T-helper 2 cell (primary cell): ENCODE measurements around the gene OR5A2.
A peak's percentile ranks its signal among the peaks of the same experiment; 100 is the strongest.
"Not testable (repeated sequence)": the region's sequence is repeated elsewhere in the genome, so short reads cannot be mapped to it uniquely, and the experiment has no call there.

Source experiments
- DNase-seq, 5 experiments: peaks; one replicate each; pipeline versions ENCODE4 v3.0.0 to v3.0.0-alpha.2; 2012 to 2022
- total RNA-seq, 2 donors: gene quantifications; one replicate each; lab custom pipeline; 2026; lab: John Stamatoyannopoulos, UW

The OR5A2 gene, protein sequence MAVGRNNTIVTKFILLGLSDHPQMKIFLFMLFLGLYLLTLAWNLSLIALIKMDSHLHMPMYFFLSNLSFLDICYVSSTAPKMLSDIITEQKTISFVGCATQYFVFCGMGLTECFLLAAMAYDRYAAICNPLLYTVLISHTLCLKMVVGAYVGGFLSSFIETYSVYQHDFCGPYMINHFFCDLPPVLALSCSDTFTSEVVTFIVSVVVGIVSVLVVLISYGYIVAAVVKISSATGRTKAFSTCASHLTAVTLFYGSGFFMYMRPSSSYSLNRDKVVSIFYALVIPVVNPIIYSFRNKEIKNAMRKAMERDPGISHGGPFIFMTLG
- total RNA-seq: 0 reads per million in 2 donors

DNA sequence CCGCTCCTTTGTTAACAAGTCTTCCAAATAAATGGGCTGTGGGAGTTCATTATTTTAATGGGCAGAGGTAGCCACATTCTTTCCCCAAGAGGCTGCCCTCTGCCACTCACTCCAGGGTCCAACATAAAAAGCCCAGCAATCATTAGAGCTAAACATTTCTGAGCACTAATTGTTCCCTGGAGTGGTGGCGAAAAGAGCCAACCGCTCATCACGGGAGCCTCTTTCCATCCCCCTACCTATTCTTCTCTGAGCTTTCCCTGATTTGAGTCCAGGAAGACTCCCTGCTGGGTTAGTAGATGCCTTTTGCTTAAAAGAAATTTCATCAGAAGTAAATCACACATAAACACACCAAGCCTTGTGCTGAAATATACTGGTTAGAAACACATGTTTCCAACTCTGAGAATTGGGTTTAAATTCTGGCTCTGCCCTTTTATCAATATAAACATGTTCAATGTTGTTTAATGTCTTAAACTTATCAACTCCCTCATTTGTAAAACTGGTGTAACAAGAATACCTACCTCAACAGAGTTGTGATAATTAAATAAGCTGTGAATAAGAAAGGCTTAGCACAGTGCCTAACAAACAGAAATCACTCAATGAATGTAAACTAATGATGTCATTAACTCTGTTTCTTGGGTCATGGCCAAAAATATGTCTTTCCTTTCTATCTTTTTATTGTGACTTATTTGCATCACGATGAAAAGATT is at the start of gene OR5A2:
OR5A2 (minus strand) TSS at position 53 of the 707 bp plus-strand sequence. CDS start 3,460 bp downstream, outside the sequence.
- DNase-seq: no peak

DNA sequence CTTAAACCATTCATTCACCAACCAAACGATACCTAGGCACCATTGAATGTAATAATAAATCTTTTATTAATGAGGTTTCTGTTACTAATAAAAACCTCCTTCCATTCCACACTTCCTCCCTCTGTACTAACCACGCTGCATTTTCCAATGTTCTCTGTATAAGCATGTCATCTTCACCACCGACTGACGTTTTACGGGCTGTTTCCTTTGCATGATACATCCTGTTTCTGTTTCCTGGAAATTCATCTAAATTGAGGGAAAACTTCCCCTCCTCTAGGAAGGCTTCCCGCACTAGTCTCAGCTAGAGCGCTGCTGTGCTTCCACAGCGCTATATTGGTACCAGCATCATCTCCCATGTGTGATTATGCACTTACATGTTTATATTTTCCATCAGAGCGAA is 49.0 kb upstream of the OR5A2 start:
- DNase-seq: no peak

DNA sequence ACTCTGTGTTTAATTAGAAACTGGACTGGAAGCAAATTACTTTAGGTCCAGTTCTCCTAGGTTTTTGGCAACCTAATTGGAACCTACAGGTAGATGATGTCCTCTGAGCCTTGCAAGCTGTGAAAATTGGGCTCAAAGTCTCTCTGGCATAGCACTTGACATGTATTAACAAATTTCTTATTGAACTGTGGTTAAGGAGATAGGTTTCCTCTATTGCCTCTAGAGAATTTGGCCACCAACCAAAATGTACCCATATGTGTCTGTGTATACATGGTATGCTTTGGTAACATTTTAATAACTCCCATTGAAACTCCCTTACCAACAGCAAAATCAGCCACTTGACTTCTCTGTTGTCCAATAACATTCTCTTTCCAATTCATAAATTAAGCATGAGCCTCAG is 46.8 kb upstream of the OR5A2 start, which contains the start of gene OR4D10:
OR4D10 (plus strand) TSS at position 301 of the 400 bp plus-strand sequence. CDS start 4,115 bp downstream, outside the sequence.
- DNase-seq: no peak

DNA sequence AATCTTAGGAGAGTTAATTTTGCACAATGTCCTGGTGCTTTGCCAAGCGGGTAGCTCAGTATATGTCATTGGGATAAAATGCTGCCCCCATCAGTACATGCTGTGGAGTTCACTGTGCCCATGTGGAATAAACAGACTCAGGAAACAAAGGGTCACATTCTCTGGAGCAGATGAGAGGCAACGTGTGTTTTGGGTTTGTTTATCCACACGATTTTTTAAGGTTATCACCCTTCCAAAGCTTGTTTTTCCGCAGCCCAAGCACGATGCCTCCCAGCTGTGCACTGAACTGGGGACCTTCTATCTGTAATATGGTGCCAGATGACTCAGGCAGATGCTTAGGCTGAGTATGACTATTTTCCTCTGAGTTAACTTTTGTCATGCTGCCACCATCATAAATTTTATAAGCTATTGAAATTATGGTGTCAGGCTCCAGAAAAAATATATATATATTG is 37.0 kb upstream of the OR5A2 start:
- DNase-seq: no peak

DNA sequence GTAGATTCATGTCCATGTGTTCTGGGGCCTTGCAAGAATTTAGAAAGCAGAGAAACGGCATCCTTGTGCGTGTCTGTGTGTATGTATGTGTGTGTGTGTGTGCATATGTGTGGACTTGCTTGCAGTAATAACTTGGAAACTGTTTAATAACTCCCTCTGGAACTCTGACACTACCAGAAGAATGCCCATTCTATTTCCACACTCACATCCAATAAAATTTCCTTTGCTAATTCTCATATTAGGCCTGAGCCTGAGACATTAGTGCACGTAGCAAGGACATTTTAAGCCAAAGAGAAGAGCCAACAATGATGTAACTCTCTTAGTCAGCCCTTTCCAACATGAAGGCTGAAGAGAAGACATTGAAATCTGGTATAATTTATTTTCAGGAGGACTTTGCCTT is 33.7 kb upstream of the OR5A2 start:
- DNase-seq: no peak

DNA sequence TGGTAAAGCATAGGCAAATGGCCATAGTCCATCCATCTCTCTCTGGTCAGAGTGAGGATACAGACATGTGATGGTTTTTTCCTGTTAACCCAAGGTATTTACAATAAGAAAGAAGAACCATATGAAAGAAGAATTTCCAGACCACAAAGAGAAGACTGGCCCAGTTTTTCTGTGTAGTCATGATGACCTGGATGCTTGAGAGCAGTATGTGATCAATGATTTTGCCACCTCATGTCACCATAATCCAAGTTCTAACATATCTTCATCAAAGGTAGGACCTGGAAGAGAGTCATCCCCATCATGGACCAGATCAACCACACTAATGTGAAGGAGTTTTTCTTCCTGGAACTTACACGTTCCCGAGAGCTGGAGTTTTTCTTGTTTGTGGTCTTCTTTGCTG is 30.4 kb upstream of the OR5A2 start, which contains the start of gene OR4D6:
OR4D6 (plus strand) TSS at position 301 of the 400 bp plus-strand sequence; CDS start at position 301, 0 bp downstream.
- no peak for DNase-seq

DNA sequence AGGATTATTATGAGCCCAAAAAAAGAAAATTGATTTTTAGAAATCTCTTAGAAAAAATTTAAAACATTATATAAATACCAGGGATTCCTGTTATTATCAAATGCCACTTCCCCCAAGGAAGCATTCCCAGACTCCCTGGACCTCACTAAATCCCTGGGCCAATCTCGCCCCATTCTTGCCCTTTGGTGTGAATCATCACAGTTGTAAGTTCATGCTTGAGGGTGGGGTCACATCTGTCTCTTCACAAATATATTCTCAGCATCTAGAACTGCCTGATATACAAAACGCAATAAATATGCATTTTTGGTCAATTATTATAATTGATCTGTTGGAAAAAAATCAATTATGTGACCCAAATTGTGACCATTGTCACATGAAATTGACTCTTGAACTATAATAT is 22.3 kb upstream of the OR5A2 start:
- no peak for DNase-seq

DNA sequence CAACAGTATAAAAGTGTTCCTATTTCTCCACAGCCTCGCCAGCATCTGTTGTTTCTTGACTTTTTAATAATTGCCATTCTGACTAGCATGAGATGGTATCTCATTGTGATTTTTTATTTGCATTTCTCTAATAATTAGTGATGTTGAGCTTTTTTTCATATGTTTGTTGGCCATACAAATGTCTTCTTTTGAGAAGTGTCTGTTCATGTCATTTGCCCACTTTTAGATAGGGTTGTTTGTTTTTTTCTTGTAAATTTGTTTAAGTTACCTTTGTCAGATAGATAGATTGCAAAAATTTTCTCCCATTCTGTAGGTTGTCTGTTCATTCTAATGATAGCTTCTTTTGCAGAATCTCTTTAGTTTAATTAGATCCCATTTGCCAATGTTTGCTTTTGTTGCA is 19.4 kb upstream of the OR5A2 start:
- DNase-seq: not testable (repeated sequence)

DNA sequence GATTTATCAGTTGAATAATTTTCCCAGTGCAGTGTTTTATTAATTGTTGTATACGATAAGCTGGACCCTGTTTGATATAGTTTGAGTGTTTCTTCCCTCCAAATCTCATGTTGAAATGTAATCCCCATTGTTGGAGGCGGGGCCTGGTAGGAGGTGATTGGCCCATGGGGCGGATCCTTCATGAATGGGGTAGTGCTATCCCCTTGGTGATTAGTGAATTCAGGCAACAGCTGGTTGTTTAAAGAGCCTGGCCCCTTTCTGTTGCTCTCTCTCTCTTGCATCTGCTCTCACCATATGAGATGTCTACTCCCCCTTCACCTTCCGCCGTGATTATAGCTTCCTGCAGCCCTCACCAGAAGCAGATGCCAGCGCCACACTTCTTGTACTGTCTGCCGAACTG is 11.6 kb upstream of the OR5A2 start:
- DNase-seq: no peak

DNA sequence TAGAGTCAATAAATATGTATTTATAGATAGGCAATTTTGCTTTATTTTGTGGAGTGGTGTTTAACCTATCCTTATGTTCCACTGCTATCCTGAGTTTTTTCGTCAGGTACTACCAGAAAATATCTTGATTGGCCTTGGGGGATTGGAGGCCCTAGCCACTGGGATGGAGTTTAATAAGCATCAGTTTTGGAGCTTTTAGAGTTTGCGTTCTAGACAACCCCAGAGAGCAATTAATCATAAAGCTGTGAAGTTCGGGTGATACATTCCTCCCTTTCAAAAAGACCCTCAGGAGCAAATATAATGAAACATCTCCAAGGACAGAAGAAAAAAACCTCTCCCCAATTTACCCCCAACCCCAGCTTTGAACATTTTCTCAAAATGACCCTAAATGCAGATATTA is 10.0 kb upstream of the OR5A2 start, which contains the start of gene OR5A1:
OR5A1 (plus strand) TSS at position 301 of the 400 bp plus-strand sequence. CDS start 6,700 bp downstream, outside the sequence.
- DNase-seq: no peak

DNA sequence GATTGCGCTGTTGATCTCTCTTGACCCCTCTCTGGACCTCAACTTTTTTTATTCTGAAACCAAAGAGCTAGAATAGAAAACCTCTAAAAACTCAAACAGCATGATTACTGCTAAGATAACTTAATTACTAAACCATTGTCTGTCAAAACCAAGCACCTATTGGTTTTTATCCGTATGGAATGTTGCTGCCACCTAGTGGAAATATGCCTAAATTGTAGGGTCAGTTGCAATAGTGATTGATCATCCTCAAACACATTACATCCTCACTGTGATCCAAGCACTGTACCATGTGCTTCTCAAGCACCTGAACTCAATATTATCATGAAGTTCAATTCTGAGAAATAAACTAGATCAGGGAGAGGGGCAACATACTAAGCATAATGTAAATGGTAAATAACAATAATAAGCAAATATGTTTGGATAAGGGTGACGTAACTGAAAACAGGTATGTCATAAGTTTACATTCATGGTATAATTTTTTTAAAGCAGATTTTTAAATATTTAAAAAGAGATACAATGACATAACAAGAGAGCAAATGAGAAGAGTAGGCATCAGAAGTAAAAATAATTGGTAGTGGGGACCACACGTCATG is 3.8 kb upstream of the OR5A2 start:
- DNase-seq: peak in 2 of 5 experiments; percentile 9 to 46

DNA sequence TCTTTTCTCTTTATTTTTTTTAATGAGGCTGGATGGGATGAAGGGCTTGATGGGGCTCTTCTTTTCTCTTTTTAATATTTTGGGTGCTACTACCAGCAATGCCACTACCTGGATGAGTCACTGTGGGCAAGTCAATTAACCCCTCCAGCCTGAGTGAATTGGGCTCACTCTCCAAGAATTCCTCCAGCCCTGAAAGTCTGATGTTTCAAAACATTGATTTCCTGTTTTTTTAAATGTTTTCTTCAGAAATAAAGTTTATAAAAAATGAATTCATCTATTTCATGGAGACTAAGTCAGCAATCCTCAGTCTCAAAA is 812 bp upstream of the OR5A2 start:
- DNase-seq: no peak

DNA sequence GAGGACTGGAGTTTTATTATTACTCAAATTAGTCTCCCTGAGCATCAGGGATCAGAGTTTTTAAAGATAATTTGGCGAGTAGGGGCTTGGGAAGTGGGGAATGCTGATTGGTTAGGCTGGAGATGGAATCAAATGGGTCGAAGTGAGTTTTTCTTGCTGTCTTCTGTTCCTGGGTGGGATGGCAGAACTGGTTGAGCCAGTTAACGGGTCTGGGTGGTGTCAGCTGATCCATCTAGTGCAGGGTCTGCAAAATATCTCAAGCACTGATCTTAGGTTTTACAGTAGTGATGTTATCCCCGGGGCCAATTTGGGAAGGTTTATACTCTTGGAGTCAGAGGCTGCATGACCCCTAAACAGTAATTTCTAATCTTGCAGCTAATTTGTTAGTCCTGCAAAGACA is 1.1 kb downstream of the OR5A2 start:
- no peak for DNase-seq

DNA sequence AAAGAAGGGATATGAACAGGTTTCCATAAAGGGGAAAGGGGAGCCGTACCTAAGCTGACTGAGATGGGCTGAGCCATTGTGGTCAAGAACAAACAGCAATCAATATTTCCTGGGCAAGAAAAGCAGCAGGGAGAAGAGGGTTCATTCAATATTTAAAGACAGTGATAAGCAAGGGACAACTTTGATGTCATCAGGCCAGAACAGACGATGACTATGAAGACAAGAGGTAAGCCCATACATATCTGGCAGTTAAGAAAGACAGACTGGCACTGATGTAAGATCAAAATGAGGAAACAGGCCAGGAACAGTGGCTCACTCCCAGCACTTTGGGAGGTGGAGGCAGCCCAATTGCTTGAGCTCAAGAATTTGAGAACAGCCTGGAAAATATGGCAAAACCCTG is 2.4 kb downstream of the OR5A2 start:
- no peak for DNase-seq

DNA sequence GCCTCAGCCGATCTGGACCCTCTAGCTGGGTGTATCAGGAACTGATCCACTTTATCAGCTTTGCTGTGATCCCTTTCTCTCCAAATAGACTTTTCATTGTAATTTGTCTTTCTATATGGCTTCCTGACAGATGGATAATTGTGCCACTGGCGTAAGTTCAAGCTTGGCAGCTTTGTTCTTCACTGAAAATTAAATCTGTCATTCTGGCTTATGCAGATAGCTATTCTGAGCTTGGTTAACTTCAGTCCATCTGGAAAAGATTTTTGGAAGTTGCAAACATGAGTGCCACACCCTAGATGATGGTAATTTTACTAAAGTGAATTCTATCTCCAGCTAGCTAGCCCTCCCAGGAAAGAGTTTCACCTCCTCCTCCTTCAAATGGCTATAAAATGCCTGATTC is 8.1 kb downstream of the OR5A2 start:
- no peak for DNase-seq

DNA sequence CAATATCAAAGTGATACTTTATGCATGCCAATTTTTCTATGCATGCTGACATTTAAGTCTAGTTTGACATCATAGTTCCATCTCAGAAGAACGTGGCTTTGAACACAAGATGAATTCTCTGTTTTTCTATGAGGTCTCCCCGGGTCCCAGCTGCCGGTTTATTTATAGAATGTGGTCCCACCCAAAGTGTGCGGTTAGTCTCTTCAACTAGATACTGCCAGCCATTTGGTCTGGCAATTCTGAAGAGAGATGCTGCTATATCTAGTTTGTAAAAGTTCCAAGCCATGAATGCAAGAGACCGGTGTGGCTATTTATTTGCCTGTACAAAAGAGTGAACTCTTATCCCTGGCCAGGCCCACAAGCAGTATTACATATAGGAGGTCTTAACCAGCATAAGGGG is 9.2 kb downstream of the OR5A2 start:
- no peak for DNase-seq

DNA sequence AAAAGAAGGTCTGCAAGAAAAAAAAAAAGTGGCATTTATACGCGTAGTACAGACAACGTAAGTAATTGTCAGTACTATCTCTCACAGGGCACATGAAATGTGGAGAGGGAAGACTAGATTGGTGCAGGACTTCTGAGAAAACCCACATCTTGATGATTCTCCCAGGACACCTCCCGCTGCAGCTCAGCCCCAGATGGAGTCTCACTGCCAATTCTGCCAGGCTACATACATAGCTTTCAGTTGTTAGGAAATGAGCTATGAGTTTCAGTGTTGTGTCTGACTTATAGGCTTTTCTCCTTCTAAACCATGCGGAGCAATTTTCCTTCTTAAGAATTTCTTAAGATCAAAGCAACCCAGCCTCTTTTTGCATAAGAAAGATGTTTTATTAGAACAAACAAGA is 9.6 kb downstream of the OR5A2 start:
- DNase-seq: no peak

DNA sequence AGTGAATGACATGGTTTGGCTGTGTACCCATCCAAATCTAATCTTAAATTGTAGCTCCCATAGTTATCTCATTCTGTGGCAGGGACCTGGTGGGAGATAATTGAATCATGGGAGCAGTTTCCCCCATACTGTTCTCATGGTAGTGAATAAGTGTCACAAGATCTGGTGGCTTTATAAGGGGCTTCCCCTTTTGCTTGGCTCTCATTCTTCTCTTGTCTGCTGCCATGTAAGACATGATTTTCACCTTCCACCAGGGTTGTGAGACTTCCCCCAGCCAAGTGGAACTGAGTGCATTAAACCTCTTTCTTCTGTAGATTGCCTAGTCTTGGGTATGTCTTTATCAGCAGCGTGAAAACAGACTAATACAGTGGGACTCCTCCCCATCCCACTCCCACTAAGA is 11.1 kb downstream of the OR5A2 start:
- DNase-seq: no peak

DNA sequence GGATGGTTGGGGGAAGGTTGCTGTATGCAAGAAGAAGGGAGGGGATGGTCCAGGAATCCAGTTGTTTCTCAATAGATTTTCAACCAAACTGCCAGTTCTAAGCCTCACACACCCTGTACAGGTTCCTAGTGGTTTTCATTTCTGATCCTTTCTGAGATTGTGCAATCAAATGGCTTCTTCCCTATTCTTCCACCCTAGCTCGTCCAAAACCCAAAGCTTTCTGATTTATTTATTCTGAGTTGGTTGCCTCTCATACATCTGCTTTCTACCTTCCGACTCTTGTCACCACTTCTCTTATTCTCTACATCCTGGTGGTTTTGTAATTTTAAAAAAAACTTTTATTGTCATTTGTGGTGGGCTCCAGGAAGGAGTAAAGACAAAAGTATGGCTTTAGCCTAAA is 12.6 kb downstream of the OR5A2 start:
- no peak for DNase-seq

DNA sequence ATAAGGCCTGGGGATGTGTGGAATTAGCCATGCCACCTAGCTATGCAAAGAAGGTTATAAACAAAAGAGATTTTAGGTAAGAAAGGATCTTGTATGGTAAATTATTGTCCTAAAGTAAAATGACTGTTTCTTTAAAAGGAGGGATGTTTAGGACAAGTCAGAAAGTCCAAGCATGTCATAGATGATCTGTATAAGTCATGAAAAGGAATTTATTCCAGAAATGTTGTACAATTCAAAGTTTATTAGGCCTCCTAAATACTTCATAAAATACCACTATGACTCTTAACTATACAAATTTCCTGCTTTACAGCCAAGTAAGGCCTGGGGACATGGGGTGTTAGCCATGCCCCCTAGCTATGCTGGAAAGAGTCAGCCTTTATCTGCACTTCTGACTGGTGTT is 22.7 kb downstream of the OR5A2 start:
- DNase-seq: no peak

DNA sequence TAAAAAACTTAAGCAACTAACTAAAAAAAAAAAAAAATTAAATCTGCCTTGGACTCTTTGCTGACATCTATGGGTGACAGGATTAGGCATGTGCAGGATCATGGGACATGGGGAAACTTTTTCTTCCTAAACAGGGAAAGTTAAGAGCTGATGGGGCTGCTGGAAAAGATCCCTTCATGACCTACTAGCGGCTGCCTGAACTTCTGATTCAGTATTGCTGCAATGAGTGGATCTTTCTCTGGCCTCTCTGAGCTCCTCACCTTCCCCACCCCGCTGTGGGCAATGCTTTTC is 25.0 kb downstream of the OR5A2 start:
- DNase-seq: no peak

DNA sequence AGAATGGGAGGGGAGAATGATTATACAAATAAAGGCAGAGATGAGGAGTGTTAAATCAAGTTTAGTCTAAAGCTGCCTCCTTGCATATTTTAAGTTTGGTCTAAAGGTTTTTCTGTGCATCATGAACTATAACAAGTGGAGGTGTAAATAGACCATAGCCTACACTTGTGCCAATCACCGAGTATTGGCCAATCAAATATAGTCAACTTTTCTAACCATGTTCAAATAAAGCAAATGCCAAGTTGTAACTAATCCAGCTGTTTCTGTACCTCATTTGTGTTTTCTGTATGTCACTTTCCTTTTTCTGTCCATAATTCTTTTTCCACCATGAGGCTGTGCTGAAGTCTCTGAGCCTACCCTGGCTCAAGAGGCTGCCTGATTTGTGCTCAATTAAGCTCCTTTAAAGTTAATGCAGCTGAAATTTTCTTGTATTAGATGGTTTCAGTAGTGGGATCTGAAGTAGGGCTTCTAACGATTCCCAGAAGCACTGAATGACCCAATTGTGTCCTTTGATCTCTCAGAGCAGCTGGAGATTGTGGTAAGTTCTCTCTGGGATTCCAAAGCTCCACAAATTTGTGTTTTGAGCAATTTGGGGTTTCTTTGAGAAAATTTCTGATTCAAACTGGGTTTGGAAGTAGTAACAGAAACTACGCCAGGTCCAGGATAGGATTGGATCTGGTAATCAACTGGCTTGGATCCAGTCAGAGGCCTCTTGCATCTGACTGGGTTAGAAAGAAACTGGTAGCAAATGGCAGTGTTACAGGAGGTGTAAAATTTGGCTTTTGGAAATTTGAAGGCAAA is 25.6 kb downstream of the OR5A2 start:
- no peak for DNase-seq

DNA sequence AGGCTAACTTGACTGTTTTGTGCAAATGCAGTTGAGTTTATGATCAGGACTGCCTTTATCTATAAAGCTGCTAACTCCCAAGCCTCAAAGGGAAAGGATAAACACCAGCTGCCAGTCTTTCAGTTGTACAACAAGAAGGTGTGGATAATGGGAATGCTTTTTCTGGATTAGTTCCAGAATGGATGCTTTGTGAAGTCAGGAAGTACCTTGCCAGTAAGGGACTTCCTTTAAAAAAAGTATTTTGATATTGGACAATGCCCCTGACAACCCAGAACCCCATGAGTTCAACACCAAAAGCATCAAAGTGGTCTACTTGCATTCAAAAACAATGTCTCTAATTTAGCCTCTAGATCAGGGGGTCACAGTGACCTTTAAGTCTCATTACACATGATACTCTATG is 32.0 kb downstream of the OR5A2 start:
- no peak for DNase-seq
